Loucy (cell line): ENCODE data around the gene PGAM1.

Source experiments
- CTCF ChIP-seq: fragments of 200-600 bp; sonication (generic); conservative IDR thresholded peaks from 2 replicates; pipeline ENCODE4 v1.5.1; 2014; ENCODE audit warnings: mild to moderate bottlenecking, antibody characterized with exemption, low read length
- EZH2phosphoT487 ChIP-seq: fragments of 200-600 bp; IDR thresholded peaks from 2 replicates; pipeline ENCODE4 v1.6.1; 2018; ENCODE audit warnings: antibody characterized with exemption, mild to moderate bottlenecking, moderate library complexity, borderline replicate concordance

- TF ChIP-seq CTCF (no peak), EZH2phosphoT487 (no peak)
These were observed 8.1 kb downstream of the PGAM1 start for GRCh38 chr10:97434055-97434454.
